Kidney (tissue), 14 donors: ENCODE data around the gene PIKFYVE. TPM values are rescaled to one million over a fixed set of nuclear protein-coding genes. Genes with fewer than 3 reads are reported as not detected.

Source experiments
- DNase-seq, 5 donors: peaks; one replicate each; pipeline ENCODE4 v3.0.0-alpha.2; 2013 to 2020
- FAIRE-seq: peaks from 2 replicates; lab custom pipeline; 2012; peaks lifted over from hg19 to GRCh38; lab: Jason Lieb, UNC
- H3K27ac ChIP-seq, 2 donors: one replicate each; pipeline ENCODE4 v1.7.0; 2013; ENCODE audit warnings: low read depth in 2 of 2, low read length in 2 of 2, inconsistent platforms in 1 of 2
- H3K27me3 ChIP-seq: one replicate; pipeline ENCODE4 v1.7.1; 2013; ENCODE audit warnings: low read length, inconsistent platforms; ENCODE audit not compliant: control insufficient read depth, insufficient read depth
- H3K36me3 ChIP-seq, 3 donors: one replicate each; pipeline versions ENCODE4 v1.7.0 to v1.7.1; 2013; ENCODE audit warnings: low read length in 3 of 3, control low read depth in 1 of 3, inconsistent platforms in 1 of 3; ENCODE audit not compliant: insufficient read depth in 3 of 3, control insufficient read depth in 2 of 3
- H3K4me1 ChIP-seq, 3 donors: one replicate each; pipeline versions ENCODE4 v1.7.0 to v1.7.1; 2013; ENCODE audit warnings: low read length in 3 of 3, inconsistent platforms in 1 of 3, low read depth in 1 of 3; ENCODE audit not compliant: control insufficient read depth in 2 of 3, insufficient read depth in 2 of 3
- H3K4me3 ChIP-seq, 3 donors: one replicate each; pipeline versions ENCODE4 v1.7.0 to v1.8.1; 2013; ENCODE audit warnings: low read length in 3 of 3, control low read depth in 1 of 3, inconsistent platforms in 1 of 3
- H3K9ac ChIP-seq, 3 donors: one replicate each; pipeline versions ENCODE4 v1.7.0 to v1.7.1; 2013; ENCODE audit warnings: low read length in 3 of 3, control low read depth in 1 of 3, inconsistent platforms in 1 of 3
- H3K9me3 ChIP-seq, 3 donors: one replicate each; pipeline versions ENCODE4 v1.7.0 to v1.7.1; 2013; ENCODE audit warnings: low read length in 3 of 3, control low read depth in 1 of 3, inconsistent platforms in 1 of 3; ENCODE audit not compliant: control insufficient read depth in 2 of 3, insufficient read depth in 1 of 3
- intact Hi-C: fragments of 100-400 bp; cut with DNase I; formaldehyde crosslinking; loops from one replicate; pipeline ENCODE4 v1.11.1; 2022
- polyA plus RNA-seq: library from polyadenylated mRNA; stranded (reverse); fragments of 350-450 nt; fragmentation: Illumina TruSeq; extraction: RNeasy Lipid Tissue Mini Kit (QIAGEN cat#74804); gene quantifications from one replicate; pipeline ENCODE4 v1.2.3, GENCODE V29; 2014; ENCODE audit warnings: low read depth, low replicate concordance; ENCODE audit not compliant: insufficient read depth
- total RNA-seq: library from RNA; stranded (reverse); fragmentation: NEBNext Ultra II Directional; extraction: Animal tissue kit (Norgen Biotek cat#: 25700); gene quantifications from one replicate; pipeline ENCODE4 v1.2.1, GENCODE V29; 2021
- TF ChIP-seq, protein P1 (sequence below): IDR thresholded peaks from 3 replicates; pipeline ENCODE4 v1.5.1; 2012; ENCODE audit warnings: mild to moderate bottlenecking, moderate library complexity, borderline replicate concordance; ENCODE audit not compliant: insufficient read depth; ENCODE audit errors: extremely low read depth
- donor health status: control.
- donor health status: control.
- donor health status: control.
- donor health status: control.
- donor health status: control.
- donor health status: DM: yes; HTN: yes; CAD: no.
- donor health status: Normal renal cell carcinoma (clear cell type).

The PIKFYVE gene
- total and polyA plus RNA-seq, 2 donors from 2014 or later = 3.4 to 31.5 TPM

DNA sequence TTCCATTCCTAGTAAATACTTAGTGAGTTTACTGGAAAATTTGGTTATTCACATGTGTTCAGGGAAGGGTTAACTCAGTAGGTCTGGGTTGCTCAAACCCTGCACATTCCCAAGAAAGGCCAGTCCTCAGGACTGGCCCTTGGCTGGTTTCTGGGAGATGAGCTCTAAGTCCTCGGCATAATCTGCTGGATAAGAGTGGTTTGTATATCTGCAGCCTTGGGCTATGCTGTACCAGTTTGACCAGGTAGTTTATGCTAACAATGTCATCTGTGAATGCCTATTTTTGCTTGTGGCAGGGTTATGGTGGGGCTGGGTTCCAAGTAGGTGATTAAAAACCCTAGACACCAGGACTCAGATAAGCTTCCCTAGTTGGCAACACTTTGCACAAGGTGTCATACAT lies 133.1 kb downstream of the PIKFYVE start:
- Histone ChIP-seq H3K27ac (no peak overlapping the region), H3K9ac (no peak overlapping the region), H3K4me1 (no peaks in the 10 kb centered on the region), H3K9me3 (peaks cover 0 to 3% (median 3%) of the 10 kb centered on the region in 3 donors), H3K27me3 (no peaks in the 10 kb centered on the region), H3K4me3 (no peak overlapping the region), H3K36me3 (no peaks in the 10 kb centered on the region)
- no peak for DNase-seq
- intact Hi-C loops = no loop called here
- TF ChIP-seq, protein P1, sequence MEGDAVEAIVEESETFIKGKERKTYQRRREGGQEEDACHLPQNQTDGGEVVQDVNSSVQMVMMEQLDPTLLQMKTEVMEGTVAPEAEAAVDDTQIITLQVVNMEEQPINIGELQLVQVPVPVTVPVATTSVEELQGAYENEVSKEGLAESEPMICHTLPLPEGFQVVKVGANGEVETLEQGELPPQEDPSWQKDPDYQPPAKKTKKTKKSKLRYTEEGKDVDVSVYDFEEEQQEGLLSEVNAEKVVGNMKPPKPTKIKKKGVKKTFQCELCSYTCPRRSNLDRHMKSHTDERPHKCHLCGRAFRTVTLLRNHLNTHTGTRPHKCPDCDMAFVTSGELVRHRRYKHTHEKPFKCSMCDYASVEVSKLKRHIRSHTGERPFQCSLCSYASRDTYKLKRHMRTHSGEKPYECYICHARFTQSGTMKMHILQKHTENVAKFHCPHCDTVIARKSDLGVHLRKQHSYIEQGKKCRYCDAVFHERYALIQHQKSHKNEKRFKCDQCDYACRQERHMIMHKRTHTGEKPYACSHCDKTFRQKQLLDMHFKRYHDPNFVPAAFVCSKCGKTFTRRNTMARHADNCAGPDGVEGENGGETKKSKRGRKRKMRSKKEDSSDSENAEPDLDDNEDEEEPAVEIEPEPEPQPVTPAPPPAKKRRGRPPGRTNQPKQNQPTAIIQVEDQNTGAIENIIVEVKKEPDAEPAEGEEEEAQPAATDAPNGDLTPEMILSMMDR = no peak
- FAIRE-seq = no peak

DNA sequence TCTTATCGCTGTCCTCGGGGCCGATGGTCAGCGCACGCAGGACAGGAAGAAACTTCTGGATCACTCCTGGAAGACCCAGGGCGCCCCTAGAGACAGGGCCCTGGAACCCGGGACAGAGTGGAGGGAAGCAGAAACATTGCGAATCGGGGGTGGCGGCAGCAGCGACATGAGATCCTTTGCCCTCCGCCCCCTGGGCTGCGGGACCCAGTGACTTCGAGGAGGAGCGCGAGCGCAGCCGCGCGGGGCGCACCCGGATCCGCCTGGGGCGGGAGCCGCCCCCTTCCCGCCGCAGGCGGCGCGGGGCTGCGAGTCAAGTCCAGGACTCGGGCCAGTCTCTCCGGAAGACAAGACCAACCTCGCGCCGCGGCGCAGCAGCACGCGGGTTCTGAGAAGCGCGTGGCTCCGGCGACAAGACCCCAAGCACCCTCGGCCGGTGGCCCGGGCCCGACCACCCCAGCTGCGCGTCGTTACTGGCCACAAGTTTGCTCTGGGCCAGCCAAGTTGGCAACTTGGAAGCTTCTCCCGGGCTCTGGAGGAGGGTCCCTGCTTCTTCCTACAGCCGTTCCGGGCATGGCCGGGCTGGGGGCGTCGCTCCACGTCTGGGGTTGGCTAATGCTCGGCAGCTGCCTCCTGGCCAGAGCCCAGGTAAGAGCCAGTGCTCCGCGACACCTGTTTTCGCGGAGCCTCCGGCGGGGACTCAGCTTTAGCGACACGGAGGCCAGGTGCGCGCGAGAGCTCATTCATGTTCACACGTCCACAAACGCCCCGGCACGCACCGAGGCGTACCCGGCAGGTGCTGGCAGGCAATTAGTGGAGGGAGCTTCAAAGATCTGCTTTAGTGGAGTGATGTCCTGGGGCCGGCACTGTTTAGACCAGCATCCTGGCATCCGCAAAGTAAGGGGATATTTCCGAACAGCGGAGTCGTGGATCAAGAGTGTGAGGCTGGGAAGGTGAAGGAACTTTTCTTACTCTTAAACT lies 140.7 kb downstream of the PIKFYVE start, which contains the start of gene PTH2R:
TSS of gene PTH2R (plus strand) at position 319 of the 978 bp plus-strand sequence. CDS start at position 571, 252 bp downstream.
- H3K27me3 ChIP-seq = peaks cover 7% of the 10 kb centered on the region

DNA sequence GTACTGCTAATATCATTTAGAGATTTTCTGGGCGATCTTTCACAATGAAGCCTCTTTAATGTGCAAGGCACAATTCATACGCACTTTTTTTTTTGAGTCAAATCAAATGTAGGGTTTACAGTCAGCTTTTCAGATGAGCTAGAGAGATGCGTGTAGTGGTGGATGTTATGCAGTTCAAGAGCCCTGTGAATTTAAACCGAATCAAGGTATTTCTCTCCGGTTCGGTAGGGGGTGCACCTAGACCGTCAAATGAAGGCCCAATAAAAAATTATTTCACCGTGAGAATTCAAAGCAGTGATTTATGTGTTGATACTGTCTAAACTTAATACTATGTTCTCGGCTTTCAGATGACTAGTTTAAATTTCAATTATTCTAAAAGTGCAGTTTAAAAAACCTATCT lies 141.6 kb downstream of the PIKFYVE start:
- FAIRE-seq = peak; percentile 35
- TF ChIP-seq, protein P1 = peak; percentile 42
- H3K27ac ChIP-seq = no peak overlapping the region
- H3K36me3 ChIP-seq = no peaks in the 10 kb centered on the region
- intact Hi-C loops = no loop called here
- peak overlapping the region in 1 of 3 donors; percentile 51 for H3K4me3 ChIP-seq
- no peak overlapping the region for H3K9ac ChIP-seq
- H3K9me3 ChIP-seq = no peaks in the 10 kb centered on the region
- peak in 3 of 5 donors; percentile 35 to 61 (median 59) for DNase-seq
- peaks cover 0 to 4% (median 0%) of the 10 kb centered on the region in 3 donors for H3K4me1 ChIP-seq
- H3K27me3 ChIP-seq = peaks cover 7% of the 10 kb centered on the region

More for the DNA sequence above, 140.7 kb downstream of the PIKFYVE start, which contains the start of gene PTH2R:
- intact Hi-C loops = no loop called here
- no peaks in the 10 kb centered on the region for H3K36me3 ChIP-seq
- peak within 1 kb of the TSS in 2 of 3 donors; percentile 7 to 51 for H3K4me3 ChIP-seq
- no peak within 1 kb of the TSS for H3K9ac ChIP-seq
- H3K9me3 ChIP-seq = no peaks in the 10 kb centered on the region
- no peak within 1 kb of the TSS for H3K27ac ChIP-seq
- DNase-seq = peak; percentile 41 to 73 (median 52)
- TF ChIP-seq, protein P1 = no peak
- no peak for FAIRE-seq
- peaks cover 0 to 4% (median 0%) of the 10 kb centered on the region in 3 donors for H3K4me1 ChIP-seq

Other genes with a start within 250 kb of the PIKFYVE start
- 13.5 TPM for gene PLEKHM3, start 240.7 kb upstream of the PIKFYVE start, total RNA-seq
- 4.2 TPM for gene PLEKHM3, start 240.7 kb upstream of the PIKFYVE start, polyA plus RNA-seq
- not detected for gene CRYGD, start 141.7 kb upstream of the PIKFYVE start, total RNA-seq
- gene CRYGD, start 141.7 kb upstream of the PIKFYVE start, polyA plus RNA-seq = not detected
- gene CRYGC, start 136.4 kb upstream of the PIKFYVE start, total RNA-seq = not detected
- not detected for gene CRYGC, start 136.4 kb upstream of the PIKFYVE start, polyA plus RNA-seq
- not detected for gene CRYGB, start 120.1 kb upstream of the PIKFYVE start, total RNA-seq
- not detected for gene CRYGB, start 120.1 kb upstream of the PIKFYVE start, polyA plus RNA-seq
- not detected for gene CRYGA, start 102.7 kb upstream of the PIKFYVE start, total RNA-seq
- gene CRYGA, start 102.7 kb upstream of the PIKFYVE start, polyA plus RNA-seq = not detected
- not detected for gene C2orf80, start 76.2 kb upstream of the PIKFYVE start, total RNA-seq
- not detected for gene C2orf80, start 76.2 kb upstream of the PIKFYVE start, polyA plus RNA-seq
- 53.1 TPM for gene IDH1, start 11.2 kb upstream of the PIKFYVE start, total RNA-seq
- 95.7 TPM for gene IDH1, start 11.2 kb upstream of the PIKFYVE start, polyA plus RNA-seq
- 54.8 TPM for gene PTH2R, start 140.5 kb downstream of the PIKFYVE start, total RNA-seq
- gene PTH2R, start 140.5 kb downstream of the PIKFYVE start, polyA plus RNA-seq = 11.0 TPM